Fibroblast of skin of left quadriceps (primary cell): Measurements from ENCODE around the gene ACTR8.

Experiments
- DNase-seq, 2 experiments: peaks; one replicate each; pipeline ENCODE4 v3.0.0-alpha.2; 2013; ENCODE audit warnings: low read depth in 2 of 2

The ACTR8 gene

DNA sequence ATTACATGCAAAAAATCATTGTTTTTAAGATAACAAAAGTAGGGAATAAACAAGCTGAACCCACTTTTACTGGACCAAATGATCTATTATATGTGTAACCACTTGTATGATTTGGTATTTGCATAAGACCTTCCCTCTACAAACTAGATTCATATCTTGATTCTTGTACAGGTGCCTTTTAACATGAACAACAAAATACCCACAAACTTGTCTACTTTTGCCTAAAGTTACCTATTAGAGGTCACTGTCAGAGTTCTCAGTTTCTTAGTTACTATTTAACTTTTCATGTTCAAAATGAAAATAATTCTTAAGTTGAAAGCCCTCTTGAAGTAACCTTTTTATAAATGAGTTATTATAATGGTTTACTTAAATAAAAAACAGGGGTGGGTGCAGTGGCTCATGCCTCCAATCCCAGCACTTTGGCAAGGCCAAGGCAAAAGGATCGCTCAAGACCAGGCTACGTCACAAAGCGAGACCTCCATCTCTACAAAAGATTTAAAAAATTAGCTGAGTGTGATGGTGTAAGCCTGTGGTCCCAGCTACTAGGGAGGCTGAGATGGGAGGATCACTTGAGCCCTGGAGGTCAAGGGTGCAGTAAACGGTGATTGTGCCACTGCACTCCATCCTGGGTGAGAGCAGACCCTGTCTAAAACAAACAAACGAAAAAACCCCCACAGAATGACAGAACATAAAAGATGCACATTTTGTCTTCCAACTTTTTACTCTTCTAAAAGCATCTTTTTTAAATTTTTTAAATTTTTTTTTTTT lies 16.0 kb downstream of the ACTR8 start:
- DNase-seq: no peak

DNA sequence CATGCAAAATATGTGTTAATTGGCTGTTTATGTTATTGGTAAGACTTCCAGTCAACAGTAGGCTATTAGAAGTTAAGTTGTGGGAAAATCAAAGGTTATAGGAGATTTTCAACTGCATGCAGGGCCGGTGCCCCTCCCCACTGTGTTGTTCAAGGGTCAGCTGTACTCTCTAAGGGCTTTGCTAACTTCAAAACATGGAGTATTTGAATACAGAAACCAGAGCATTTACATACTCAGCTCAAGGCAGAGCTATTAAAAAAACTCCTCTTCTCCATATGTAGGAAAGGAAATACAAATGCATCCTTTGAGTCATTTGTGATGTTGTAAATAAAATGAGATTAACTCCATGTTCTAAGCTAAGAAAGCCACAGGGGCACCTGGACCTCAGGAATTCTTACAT lies 18.8 kb downstream of the ACTR8 start:
- no peak for DNase-seq

DNA sequence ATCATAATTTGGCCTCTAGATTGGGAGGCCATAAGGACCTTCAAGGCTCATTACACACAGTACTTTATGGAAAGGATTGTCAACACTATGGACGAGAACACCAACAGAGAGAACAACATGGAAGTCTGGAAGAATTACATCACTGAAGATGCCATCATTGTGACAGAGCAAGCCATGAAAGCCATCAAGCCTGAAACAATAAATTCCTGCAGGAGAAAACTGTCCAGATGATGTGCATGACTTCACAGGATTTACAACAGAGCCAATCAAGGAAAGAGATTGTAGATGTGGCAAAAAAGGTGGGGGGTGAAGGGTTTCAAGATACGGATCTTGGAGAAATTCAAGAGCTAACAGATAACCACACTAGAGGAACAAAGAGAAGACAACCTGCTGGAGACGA lies 19.7 kb downstream of the ACTR8 start:
- DNase-seq: no peak

GRCh38 chr3:53860196-53860595 lies 21.8 kb downstream of the ACTR8 start:
- DNase-seq: no peak

GRCh38 chr3:53859178-53859577 lies 22.8 kb downstream of the ACTR8 start:
- no peak for DNase-seq

DNA sequence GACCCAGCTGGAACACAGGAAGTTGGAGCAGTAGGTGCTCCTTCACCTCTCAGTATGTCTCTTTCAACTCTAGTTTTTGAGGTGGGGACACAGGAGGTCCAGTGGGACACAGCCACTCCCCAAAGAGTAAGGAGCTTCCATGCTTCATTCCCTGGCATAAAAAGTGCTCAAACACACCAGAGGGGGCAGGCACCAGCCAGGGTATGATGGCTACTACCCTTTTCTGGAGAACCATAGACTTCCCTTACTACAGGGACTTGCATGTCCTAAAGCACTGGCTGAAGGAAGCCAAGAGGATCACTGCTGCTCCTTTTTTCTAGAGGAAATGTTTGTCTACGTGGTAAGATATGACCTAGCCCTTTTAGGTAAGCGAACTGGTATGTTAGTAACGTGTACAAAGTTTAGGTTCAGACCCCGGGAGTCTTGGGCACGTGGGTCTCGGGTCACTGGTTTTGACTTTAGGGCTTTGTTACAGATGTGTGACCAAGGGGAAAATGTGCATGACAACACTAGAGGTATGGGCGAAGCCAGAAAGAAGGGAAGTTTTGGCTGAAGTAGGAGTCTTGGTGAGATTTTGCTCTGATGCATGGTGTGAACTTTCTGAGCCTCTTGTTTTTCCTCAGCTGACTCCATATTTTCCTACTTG lies 23.7 kb downstream of the ACTR8 start:
- no peak for DNase-seq

- DNase-seq: no peak
Measured at GRCh38 chr3:53856964-53857363, 25.0 kb downstream of the ACTR8 start.

DNA sequence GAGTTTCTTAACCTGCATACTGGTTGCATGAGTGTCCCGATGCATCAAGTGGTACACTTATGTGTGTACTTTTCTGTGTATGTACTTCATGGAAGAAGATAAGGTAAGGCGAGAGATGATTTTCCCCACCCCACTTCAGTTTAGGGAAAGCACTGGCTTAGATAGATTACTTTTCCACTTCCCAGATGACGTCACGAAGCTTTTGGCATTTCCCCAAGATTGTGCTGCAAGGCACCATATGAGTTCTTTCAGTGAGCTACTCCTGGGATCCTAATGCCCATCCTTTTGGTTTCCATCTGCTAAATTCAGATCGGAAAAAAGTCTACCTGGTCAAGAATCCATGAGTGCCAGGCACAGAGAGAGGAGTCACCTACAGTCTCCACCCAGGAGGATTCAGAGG lies 31.1 kb downstream of the ACTR8 start:
- DNase-seq: peak in 1 of 2 experiments; percentile 11

DNA sequence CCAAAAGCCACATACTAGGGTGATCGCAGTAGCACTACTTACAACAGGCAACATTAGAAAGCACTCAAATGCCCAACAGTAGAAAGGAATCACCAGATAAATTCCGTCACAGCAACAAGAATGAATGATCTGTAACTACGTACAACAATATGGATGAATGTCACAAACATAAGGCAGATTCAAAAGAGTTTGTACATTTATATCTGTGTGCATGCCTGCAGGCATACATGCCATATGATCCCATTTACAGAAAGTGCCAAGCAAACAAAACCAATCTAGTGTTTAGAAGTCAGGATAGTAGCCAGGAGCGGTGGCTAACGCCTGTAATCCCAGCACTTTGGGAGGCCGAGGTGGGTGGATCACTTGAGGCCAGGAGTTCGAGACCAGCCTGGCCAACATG lies 32.0 kb downstream of the ACTR8 start:
- DNase-seq: no peak

GRCh38 chr3:53846851-53847155 lies 35.1 kb downstream of the ACTR8 start:
- no peak for DNase-seq

- no peak for DNase-seq
Measured at GRCh38 chr3:53846134-53846850, 35.7 kb downstream of the ACTR8 start, which contains the start of the genes CHDH and IL17RB. Gene CHDH, minus strand, starts transcription at chr3:53846419. Its CDS starts 22,411 bp downstream, at chr3:53824008. Gene IL17RB, plus strand, starts transcription at chr3:53846568. Its CDS starts 21 bp downstream, at chr3:53846589.

- no peak for DNase-seq
Measured at GRCh38 chr3:53845881-53846133, 36.1 kb downstream of the ACTR8 start.

GRCh38 chr3:53845103-53845880 lies 36.7 kb downstream of the ACTR8 start:
- no peak for DNase-seq

DNA sequence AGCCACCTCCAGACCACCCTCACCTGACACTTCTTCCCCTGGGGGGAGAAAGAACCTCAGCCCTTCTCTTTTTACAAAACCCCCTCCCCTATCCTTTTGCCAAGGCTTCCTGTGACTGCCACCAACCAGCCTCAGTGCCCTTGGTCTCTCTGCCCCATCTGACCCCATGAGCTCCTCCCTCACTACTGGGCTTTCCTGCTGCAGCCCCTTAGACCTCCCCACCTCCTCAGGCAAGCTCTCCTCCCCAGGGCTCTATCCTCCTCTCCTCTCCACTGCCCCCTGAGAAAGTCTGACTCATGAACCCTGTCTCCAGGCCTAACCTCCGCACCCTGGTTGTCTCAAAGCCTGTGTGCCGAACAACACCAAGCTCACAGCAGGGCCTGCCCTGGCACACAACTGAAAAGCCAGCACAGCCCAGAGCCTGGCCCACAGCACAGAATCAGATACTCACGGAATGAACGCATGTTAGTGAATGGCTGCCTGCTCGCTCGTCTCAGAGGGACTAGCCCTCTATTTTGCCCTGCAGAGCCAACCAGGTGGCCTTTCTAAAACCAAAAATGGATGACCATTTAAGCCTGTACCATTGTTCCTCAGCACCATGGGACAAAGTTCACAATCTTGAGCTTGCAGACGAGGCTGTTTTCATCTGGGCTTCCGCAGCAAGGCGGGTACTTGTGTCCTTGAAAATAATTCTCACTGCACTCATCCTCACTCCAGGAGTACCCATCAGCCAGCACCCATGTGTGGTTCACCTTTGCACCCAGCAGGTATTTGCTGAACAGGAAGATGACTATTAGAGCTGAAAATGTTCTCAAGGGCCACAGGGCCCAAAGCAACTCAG lies 37.5 kb downstream of the ACTR8 start:
- DNase-seq: no peak

- DNase-seq: no peak
Measured at GRCh38 chr3:53843195-53844177, 38.5 kb downstream of the ACTR8 start.

DNA sequence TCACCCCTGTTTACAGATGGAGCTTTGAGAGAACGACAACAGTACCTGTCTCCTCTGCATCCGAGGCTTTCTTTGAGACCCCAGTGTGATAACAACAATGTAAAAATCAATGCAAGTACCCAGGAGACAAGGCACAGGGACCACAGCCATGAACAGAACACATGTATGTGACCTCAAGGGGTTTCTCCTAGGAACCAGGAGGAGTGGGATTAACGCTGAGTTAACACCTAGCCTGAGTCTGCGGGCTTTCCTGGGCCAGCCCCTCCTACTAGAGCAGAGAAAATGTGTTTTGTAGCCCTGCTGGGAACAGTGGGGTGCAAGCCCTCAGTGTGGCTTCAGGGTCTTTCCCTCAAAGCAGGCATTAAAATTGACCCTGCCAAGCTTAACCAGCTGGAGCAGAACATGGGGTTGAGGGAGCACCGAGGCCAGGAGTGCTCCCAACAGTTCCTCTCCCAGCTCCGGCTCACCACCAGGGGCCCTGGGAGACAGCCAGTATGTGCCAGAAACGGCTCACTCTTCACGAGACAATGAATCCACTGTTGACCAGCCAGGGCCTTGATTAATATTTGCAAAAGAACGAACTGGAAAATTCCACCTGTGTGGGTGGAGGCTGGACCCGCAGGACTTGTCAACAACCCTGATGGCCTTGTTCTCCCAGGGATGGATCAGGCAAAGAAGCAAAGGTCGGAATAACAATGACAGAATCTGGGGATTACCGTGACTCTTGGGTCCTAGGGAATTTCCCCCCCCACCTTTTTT lies 39.3 kb downstream of the ACTR8 start:
- no peak for DNase-seq

DNA sequence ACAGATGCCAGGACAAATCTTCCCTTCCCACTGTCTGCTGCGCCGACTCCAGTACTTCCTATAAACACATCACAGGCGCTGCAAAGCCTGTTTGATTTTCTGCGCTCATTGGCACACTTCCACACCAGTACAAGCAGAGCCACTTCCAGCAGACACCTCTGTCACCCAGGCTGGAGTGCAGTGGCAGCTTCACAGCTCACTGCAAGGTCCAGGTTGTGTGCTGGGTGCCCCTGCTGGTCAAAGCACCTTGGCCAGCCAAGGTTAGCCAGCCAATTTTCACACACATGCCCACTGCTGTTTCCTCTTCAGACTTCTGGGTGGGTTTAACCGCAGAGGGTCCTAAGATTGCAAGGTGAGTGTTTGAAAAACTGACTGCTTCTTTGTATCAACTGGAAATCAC lies 40.7 kb downstream of the ACTR8 start:
- DNase-seq: no peak

DNA sequence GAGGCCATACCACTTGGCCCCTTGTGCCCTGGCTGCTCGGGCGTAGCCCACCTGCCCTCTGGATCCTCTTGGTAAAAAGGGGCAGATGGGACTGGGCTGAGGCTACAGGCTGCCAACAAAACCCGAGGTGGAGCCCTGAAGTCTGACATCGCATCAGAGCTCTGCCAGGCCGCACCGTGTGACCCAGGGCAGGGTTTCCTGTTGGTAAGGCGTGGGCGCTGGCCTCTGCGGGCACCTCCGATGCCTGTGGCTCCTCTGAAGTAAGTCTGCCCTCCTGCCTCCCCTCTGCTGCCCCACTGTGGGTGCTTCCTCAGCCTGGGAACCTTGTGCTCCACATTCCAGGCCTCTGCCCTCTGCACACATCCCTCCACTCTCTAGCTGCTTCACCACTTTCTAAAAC lies 44.6 kb downstream of the ACTR8 start:
- DNase-seq: no peak

DNA sequence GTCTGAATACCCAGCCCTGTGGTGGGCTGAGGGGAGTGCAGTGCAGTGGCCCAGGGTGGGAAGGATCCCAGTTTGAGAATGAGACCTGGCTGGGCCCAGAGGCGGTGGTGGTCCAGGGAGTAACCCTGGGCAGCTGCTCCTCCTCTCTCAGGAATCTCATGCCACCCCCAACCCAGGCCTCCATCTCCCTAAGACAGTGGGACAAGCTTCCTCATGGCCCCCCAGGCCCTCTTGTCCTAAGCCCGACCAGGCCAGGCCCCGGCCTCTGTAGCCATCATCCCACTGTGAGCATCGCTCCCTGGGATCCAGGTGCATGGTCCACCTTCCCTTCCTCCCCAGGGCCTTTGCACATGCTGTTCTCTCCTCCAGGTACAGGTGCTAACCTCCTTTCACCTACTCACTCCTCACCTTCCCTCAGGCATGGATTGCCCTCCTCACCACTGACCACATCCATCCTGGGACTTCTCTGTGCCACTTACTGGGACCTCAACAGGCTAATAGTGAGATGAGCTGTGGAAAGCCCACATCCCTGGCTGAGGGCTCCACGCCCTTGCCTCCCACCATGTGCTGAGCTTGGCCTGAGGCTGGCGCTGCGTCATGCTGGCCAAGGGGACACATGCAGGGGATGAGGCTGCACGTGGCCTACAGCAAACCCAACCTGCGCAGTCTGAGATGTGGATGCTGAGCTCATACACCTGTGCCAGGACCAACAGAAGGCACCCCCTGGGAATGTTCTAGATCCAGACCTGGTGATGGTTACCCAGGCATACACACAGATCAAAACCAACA lies 45.7 kb downstream of the ACTR8 start:
- DNase-seq: no peak
